Kidney epithelial cell (primary cell): ENCODE measurements around the gene RP9. TPM values are rescaled to one million over a fixed set of nuclear protein-coding genes. Genes with fewer than 3 reads are reported as not detected.
A peak's percentile ranks its signal among the peaks of the same experiment; 100 is the strongest.

ENCODE experiments used
- DNase-seq: peaks from one replicate; pipeline ENCODE4 v3.0.0-alpha.2; 2010; ENCODE audit warnings: low read depth
- H3K27me3 ChIP-seq: 2 replicates; pipeline ENCODE4 v1.6.0; 2011; ENCODE audit warnings: low read length; ENCODE audit not compliant: control insufficient read depth, insufficient read depth
- H3K36me3 ChIP-seq: 2 replicates; pipeline ENCODE4 v1.5.1; 2011; ENCODE audit warnings: low read length; ENCODE audit not compliant: control insufficient read depth, insufficient read depth
- H3K4me3 ChIP-seq: 2 replicates; pipeline ENCODE4 v1.5.1; 2011; ENCODE audit warnings: low read depth, mild to moderate bottlenecking, control low read depth, low read length
- CTCF ChIP-seq: IDR thresholded peaks from 2 replicates; pipeline ENCODE4 v1.5.1; 2011; ENCODE audit warnings: mild to moderate bottlenecking, moderate library complexity, low read length, control low read depth, inconsistent platforms; ENCODE audit not compliant: insufficient read depth, poor library complexity, severe bottlenecking
- total RNA-seq: library from RNA; depleted of rRNA; stranded (reverse); fragments of >200 nt; gene quantifications from 2 replicates; pipeline ENCODE4 v1.2.3, GENCODE V29; 2015

RP9 gene
- 18.8 and 22.2 TPM in 2 replicates for total RNA-seq

- H3K36me3 ChIP-seq = no peaks in the 10 kb centered on the region
- no peak for TF ChIP-seq CTCF
- peak within 1 kb of the TSS; percentile 84 for H3K4me3 ChIP-seq
- H3K27me3 ChIP-seq = no peaks in the 10 kb centered on the region
- no peak for DNase-seq
These were observed at the start of gene RP9 for GRCh38 chr7:33109005-33109757. TSS of gene RP9 (minus strand) at chr7:33109404. CDS start at chr7:33109372, 32 bp downstream.

GRCh38 chr7:33157781-33158180 is 48.6 kb upstream of the RP9 start:
- Histone ChIP-seq H3K36me3 (no peaks in the 10 kb centered on the region), H3K4me3 (no peak overlapping the region), H3K27me3 (no peaks in the 10 kb centered on the region)
- TF ChIP-seq CTCF = no peak
- no peak for DNase-seq

GRCh38 chr7:33157311-33157710 is 48.1 kb upstream of the RP9 start:
- TF ChIP-seq CTCF = no peak
- DNase-seq = no peak
- no peaks in the 10 kb centered on the region for H3K36me3 ChIP-seq
- no peak overlapping the region for H3K4me3 ChIP-seq
- H3K27me3 ChIP-seq = no peaks in the 10 kb centered on the region

- no peak for DNase-seq
- no peak for TF ChIP-seq CTCF
- no peaks in the 10 kb centered on the region for H3K36me3 ChIP-seq
- no peak overlapping the region for H3K4me3 ChIP-seq
- no peaks in the 10 kb centered on the region for H3K27me3 ChIP-seq
These were observed 47.2 kb upstream of the RP9 start for GRCh38 chr7:33156441-33156840.

GRCh38 chr7:33155811-33156210 is 46.6 kb upstream of the RP9 start:
- Histone ChIP-seq H3K27me3 (no peaks in the 10 kb centered on the region), H3K36me3 (no peaks in the 10 kb centered on the region), H3K4me3 (no peak overlapping the region)
- no peak for TF ChIP-seq CTCF
- peak; percentile 2 for DNase-seq

- no peak overlapping the region for H3K4me3 ChIP-seq
- no peaks in the 10 kb centered on the region for H3K27me3 ChIP-seq
- TF ChIP-seq CTCF = no peak
- DNase-seq = no peak
- H3K36me3 ChIP-seq = no peaks in the 10 kb centered on the region
These were observed 42.9 kb upstream of the RP9 start for GRCh38 chr7:33152087-33152486.
